ENCODE data around the gene MSANTD1.

MSANTD1 gene

DNA sequence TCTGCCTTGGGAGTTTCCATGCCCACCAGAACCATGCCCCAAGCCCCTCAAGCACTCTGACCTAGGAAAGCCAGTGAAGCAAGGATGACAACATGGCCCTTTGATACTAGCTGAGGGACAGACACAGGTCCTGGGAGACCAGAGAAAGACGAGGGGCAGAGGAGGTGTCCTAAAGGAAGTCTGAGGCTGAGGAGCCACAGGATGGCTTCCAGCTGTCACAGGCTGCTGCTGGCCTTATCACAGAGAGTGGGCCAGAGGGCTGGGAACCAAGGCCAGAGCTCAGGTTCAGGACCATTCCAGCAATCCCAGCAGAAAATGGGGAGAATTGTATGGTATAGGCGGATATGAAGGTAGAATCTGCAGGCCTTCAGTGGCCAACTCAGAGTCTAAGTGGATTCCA is 31.7 kb upstream of the MSANTD1 start:
- no peak for DNase-seq

DNA sequence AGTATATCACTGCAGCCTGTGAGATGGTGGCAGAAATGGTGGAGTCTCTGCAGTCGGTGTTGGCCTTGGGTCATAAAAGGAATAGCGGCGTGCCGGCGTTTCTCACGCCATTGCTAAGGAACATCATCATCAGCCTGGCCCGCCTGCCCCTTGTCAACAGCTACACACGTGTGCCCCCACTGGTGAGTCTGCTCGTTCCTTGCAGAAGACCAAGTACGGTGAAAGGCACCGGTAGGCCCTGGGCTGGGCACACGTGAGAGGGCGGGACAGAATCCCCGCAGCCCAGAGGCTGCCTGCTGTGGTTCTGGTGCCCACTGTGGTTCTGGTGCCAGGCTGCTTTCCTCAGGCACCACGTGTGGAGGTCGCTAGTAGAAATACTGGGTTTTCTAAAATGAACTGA is 31.2 kb upstream of the MSANTD1 start:
- no peak for DNase-seq

DNA sequence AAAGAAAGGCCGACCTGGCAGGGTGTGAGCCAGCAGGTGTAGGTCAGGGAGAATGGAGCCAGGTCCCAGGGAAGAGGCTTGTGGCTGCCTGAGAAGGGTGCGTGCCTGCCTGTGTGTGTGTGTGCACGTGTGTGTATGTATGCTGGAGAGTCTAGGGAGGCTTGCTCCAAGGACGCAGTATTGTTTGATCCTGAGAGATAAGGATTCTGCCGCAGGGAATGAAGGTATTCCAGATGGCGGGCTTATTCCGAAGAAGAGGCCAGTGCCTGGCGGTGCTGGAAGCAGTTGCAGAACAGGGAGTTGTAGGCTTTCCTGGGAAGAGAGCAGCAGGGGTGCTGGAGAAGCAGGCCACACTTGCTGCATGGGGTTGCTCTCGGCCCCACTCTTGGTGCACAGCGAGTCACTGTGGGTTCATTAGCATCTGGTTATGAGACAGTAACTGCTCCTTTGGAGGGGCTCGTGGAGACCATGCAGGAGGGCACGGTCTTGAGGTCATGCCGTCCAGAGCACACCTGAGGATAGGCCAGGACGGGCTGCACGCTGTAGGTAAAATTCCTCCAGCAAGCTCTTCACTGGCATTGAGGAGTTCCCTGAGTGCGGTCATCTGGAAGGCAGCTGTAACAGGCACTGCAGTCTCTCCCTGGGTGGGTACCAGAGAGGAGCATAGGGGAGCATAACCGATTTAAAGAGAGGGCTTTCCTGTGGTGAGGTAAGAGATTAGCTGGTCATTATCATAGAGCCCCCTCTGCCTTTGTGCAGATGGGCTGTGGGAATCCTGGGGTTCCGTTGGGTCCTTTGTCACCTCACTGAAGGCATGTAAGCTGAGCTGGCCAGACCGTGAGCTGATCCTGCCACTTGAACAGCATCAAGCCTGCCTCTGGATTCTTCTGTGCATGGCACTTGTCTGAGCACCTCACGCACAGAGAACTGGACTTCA is 29.9 kb upstream of the MSANTD1 start:
- no peak for DNase-seq

GRCh38 chr4:3219761-3220475 is 29.0 kb upstream of the MSANTD1 start:
- no peak for DNase-seq

DNA sequence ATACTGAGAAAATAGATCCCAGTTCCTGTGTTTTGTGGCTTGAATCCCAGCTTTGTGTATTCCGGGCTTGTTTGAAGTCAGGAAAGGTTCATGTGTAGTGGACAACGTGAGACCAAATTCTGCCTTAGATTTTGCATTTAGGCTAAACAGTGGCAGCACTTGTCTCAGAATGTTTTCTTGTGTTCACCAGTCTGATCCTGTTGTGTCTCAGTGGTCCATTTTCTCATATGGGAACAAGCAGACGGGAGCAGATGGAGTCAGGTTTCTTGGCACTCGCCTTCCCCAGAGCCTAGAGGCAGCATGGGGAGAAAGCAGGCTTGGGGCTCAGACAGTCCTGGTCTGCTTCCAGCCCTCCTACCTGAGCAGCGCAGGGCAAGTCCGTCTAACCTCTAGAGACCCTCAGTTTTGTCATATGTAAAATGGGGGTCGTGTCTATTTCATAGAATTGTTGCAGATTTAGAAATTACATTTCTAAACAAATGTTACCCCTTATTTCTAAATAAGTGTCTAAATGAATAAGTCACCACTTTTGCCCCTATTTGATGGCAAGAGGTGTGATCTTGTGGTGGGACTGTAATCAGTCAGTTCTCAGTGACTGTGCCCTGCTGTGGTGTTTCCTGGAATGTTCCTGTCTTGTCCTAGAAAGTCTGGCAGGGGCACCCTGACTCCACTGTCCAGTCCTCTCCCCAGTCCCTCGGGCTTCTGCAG is 28.3 kb upstream of the MSANTD1 start:
- DNase-seq = no peak

- DNase-seq = no peak
Measured at GRCh38 chr4:3221184-3221494, 27.8 kb upstream of the MSANTD1 start.

- no peak for DNase-seq
Measured at GRCh38 chr4:3221996-3222395, 27.0 kb upstream of the MSANTD1 start.

DNA sequence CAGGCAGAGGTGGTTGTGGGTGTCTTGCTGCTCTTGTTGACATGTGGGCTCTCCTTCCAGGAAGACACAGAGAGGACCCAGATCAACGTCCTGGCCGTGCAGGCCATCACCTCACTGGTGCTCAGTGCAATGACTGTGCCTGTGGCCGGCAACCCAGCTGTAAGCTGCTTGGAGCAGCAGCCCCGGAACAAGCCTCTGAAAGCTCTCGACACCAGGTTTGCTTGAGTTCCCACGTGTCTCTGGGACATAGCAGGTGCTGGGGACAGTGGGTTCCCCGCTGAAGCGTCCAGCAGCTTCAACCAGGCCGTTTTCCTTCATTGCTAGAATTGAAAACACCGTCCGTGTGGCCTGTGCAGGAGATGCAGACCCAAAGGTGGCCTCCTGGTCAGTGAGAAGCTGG is 25.6 kb upstream of the MSANTD1 start:
- DNase-seq = no peak

DNA sequence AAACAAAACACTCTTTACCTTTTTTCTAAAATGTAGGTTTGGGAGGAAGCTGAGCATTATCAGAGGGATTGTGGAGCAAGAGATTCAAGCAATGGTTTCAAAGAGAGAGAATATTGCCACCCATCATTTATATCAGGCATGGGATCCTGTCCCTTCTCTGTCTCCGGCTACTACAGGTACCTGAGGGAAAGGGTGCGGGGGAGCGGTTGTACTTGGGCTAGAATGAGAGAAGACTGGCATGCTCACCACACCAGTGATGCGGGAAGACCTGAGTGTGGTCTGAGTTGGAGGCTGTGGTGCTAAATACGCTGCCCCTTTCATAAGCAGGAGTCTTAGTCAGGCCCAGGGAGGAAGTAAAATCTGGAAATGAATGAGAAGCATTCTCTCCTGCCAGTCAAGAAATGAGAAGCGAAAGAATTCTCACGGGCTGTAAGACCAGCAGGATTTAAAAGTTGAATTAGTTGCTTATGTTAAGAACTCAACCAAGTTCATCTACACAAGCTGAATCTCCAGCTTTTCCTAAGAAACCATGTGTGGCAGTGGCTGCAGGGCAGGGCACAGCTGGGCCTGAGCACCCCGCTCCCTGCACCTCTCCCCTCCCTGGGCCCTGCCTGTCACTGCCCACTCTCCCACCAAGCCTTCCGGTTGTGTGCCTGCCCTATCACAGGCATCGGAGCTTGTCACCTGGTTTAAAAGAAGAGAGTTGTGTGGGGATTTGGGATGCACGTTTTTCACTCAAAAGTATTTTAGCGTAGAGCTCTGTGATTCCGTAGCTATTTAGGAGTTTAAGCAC is 24.8 kb upstream of the MSANTD1 start:
- peak; percentile 73 to 75 for DNase-seq

DNA sequence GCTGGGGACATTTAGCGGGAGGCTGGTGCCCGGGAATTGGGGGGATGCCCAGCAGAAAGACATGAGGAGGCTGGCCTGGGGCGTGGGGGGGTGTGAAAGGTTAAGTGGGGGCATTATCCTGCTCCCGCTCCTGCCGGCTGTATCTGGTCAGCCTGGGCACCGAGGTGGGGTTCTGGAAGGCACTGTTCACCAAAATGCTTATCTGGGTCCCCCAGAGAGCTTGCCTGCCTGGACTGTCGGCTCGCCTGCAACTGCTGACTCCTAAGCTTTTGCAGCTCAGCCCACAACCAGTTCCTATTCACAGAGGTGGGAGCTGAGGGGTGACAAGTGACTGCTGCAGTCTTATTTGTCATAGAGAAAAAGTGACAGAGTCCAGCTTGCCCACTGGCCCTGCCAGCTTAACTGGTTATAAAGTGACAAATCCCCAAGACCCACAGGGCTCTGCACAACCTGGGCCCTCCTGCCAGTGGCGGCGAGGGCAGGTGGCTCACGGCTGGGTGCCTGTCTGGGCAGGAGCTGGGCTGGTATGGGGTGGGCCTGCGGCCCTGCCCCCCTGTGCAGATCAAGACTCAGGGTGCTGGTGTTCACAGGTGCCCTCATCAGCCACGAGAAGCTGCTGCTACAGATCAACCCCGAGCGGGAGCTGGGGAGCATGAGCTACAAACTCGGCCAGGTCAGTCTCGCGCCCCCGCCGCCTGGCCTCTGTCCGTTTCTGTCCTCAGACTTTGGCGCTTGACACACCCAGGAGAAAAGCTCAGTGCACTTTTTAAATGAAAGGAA is 23.7 kb upstream of the MSANTD1 start:
- peak in 1 of 2 donors; percentile 19 for DNase-seq

- DNase-seq = peak; percentile 92
Measured at GRCh38 chr4:3225936-3226335, 23.0 kb upstream of the MSANTD1 start.

DNA sequence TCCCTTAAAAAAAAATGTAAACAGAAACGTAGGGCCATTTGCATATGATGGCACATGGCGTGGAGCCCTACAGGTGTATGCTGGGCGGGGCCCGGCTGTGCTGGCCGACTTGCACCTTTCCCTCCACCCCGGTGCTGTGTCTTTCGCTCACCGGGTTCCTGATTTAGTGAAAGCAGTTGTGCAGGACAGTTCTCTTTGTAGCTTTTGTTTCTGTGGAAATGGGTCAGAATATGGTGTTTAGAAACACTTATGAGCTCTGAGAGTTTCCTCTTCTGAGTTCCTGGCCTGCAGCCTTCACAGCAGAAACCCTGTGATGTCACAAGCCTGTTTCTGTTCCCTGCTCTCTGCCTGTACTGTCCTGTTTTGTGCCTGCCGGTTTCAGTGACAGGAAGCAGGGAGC is 22.5 kb upstream of the MSANTD1 start:
- peak; percentile 91 to 92 for DNase-seq

- no peak for DNase-seq
Measured at GRCh38 chr4:3226944-3227343, 22.0 kb upstream of the MSANTD1 start.

DNA sequence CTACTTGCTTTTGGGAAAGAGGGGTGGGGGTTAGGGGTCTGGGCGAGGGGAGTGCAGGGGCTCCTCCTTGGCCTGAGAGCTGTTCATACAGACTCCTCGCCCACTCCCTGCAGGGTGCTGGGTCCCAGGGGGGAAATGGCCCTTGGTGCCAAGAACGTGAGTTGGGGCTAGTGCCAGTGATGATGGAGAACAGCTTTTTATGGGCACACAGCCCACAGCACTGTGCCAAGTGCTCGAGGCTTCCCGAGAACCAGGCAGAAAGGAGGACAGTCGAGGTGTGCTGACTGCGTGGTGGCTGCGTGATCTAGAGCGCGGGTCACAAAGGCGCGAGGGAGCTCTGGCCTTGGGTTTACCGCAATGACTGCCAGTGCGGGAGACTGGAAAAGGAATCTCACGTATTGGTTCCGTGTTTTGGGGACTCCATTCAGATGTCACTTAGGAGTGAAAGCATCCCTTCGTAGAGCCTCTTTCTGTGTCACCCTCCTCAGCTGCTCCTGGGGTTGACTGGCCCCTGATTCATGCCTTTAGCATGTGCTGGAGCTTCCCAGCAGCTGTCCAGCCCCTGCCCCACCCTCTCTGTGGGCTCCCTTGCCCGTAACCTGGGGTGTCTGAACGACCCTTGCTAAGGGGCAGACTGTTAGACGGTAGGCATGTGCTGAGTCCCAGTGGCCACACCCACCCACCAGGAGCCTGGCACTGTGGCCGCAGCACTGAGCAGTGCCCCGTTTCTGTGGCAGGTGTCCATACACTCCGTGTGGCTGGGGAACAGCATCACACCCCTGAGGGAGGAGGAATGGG is 20.9 kb upstream of the MSANTD1 start:
- no peak for DNase-seq

DNA sequence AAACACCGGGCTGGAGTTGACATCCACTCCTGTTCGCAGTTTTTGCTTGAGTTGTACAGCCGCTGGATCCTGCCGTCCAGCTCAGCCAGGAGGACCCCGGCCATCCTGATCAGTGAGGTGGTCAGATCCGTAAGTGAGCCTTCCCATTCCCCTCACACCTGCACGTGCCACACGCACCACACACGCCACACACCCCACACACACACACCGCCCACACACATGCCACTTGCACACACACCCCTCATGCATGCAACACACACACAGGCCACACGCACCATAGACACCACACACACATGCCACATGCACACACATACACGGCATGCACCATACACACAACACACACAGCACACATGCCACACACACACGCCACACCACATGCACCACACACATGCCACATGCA is 20.1 kb upstream of the MSANTD1 start:
- no peak for DNase-seq

DNA sequence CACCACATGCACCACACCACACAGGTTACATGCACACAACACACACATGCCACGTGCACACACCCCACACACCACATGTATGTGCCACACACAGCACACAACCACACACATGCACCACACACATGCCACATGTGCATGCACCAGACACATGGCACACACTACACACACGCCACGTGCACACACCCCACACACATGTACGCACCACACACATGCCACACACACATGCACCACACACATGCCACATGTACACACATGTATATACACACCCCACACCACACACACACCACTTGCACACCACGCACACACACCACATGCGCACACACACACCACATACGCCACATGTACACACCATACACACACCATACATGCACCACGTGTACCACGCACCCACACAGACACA is 19.6 kb upstream of the MSANTD1 start:
- DNase-seq = no peak

DNA sequence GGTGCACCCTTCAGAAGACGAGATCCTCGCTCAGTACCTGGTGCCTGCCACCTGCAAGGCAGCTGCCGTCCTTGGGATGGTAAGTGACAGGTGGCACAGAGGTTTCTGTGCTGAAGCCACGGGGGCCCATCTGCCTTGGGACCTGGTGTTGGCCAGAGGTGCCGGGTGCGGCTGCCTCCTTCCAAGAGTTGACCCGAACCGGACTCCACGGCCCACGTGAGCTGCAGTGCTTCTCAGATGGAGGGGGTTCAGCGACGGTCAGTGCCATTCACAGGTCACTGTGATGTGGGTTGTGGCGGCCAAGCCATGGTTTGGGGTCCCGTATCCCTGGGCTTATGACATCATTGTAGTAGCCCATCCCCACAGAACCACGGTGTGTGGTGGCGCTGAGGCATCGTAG is 19.0 kb upstream of the MSANTD1 start:
- no peak for DNase-seq

GRCh38 chr4:3231471-3231870 is 17.5 kb upstream of the MSANTD1 start:
- peak; percentile 31 to 73 for DNase-seq

DNA sequence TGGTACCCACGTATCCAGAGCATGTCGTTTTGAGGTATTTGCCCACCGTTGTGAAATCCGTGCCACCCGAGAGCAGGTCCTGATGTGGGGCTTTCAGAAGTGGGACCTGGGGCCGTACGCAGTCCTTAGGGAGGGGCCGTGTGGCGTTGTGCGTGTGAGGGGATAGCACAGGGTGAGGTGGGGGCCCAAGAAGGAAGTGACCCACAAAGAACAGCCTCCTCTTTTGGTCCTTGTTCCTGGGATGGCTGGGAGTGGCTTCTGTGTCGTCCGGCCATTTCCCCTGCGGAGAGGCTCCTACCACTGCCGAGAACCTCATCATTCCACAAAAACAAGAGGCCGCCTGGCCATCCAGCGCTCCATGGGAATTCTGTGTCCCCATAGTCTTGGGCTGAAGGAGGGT is 17.0 kb upstream of the MSANTD1 start:
- no peak for DNase-seq

DNA sequence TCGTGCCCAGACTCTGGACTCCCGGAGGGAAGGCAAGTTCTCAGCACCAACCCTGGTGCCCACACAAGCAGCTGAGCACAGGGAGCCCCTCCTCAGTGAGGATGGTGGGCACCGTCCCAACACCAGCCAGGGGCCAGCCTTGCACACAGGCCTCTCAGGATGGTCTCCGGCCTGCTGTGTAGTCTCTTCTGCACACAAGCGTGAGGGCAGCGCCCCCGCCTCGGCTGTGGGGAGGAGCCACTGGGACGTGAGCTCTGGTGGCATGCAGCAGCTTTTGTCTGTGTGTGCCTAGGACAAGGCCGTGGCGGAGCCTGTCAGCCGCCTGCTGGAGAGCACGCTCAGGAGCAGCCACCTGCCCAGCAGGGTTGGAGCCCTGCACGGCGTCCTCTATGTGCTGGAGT is 16.1 kb upstream of the MSANTD1 start:
- no peak for DNase-seq

All from inflammatory macrophage (primary cell).